HL-60/S4 treated with retinoic acid at 250 ng/mL for 4 days and 3 days (cell line): ENCODE results near the gene THG1L.

Experiments used
- in situ Hi-C: fragments of 300-500 bp; cut with MboI; formaldehyde crosslinking; loops from 2 replicates; pipeline ENCODE4 v1.7.0; 2022; ENCODE audit warnings: low sequenced_read_pairs

THG1L gene

GRCh38 chr5:157750320-157750719, 19.1 kb downstream of the THG1L start:
- in situ Hi-C loops, result no loop called here

- in situ Hi-C loops, result no loop called here
Measured at GRCh38 chr5:157756122-157756521, 24.9 kb downstream of the THG1L start.

- in situ Hi-C loops, result no loop called here
Measured at GRCh38 chr5:157758706-157759105, 27.5 kb downstream of the THG1L start.

- in situ Hi-C loops, result no loop called here
Measured at GRCh38 chr5:157761690-157762621, 30.7 kb downstream of the THG1L start.

- in situ Hi-C loops, result no loop called here
Measured at GRCh38 chr5:157764531-157764930, 33.3 kb downstream of the THG1L start.

- in situ Hi-C loops, result no loop called here
Measured at GRCh38 chr5:157766442-157766841, 35.2 kb downstream of the THG1L start.

GRCh38 chr5:157766902-157767301, 35.7 kb downstream of the THG1L start:
- in situ Hi-C loops, result no loop called here

GRCh38 chr5:157767689-157768088, 36.5 kb downstream of the THG1L start:
- in situ Hi-C loops, result no loop called here

GRCh38 chr5:157770665-157771064, 39.4 kb downstream of the THG1L start:
- in situ Hi-C loops, result no loop called here

GRCh38 chr5:157772127-157772526, 40.9 kb downstream of the THG1L start:
- in situ Hi-C loops, result no loop called here

- in situ Hi-C loops, result no loop called here
Measured at GRCh38 chr5:157778121-157778805, 47.0 kb downstream of the THG1L start.

- in situ Hi-C loops, result no loop called here
Measured at GRCh38 chr5:157779221-157779620, 48.0 kb downstream of the THG1L start.

- in situ Hi-C loops, result no loop called here
Measured at GRCh38 chr5:157785801-157786200, 54.6 kb downstream of the THG1L start.
